Measurements from ENCODE around the gene PEX16. TPM values are rescaled to one million over a fixed set of nuclear protein-coding genes. Genes with fewer than 3 reads are reported as not detected.

The PEX16 gene
- total and polyA plus RNA-seq, 2 of the 13 experiments (the other 11 are each of a cell fraction or from before 2014, with no cell fraction given), result 12.5 to 21.8 TPM

DNA sequence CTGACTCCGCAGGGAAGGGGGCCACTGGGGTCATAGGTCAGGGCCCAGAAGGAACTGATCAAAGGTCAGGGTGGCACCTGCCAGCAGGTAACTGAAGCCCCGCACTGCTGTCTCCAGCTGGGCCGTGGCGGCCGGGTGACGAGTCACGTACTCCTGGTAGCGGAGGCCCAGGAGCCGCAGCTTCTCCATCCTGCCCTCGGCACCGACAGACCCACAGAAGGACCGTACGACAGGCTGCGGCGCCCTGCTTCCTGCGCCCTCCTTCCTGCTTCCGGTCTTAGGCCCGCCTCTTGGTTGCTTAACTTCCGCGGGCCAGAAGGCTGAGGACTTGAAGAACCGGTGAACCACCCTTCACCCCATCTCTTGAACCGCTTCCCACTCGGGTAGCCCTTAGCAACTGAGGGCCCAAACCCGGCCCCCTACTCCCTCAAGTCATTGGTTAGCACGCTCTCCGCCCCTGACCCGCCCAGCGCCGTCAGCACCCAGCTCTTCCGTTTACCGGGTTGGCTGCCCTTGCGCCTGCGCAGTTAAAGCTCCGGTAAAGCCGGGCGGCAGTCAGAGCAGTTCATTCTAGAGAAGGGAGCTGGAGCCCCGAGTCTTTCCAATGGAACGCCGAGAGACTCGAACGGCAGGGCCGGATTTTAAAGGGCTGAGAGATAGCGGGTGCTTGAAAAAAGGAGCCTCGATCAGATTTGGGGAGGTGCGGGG is at the start of gene PEX16 (continued):
- no peak for TF ChIP-seq TGIF2 (CRISPR knock-in tag; IDR thresholded peaks at IDR 0.05)
- TF ChIP-seq ZSCAN22 (CRISPR knock-in tag; IDR thresholded peaks at IDR 0.05), result no peak
- no peak for TF ChIP-seq ATF7 (IDR thresholded peaks at IDR 0.05)
- no peak; the same call in 1 of the 2 replicates for TF ChIP-seq ATF7 (CRISPR knock-in tag; IDR thresholded peaks at IDR 0.05)
- peak; percentile 31; the same call in 1 of the 2 replicates for TF ChIP-seq ELF3 (CRISPR knock-in tag; IDR thresholded peaks at IDR 0.05)
- no peak for TF ChIP-seq IKZF4 (CRISPR knock-in tag; IDR thresholded peaks at IDR 0.05; ENCODE audit: borderline replicate concordance, low read depth, not compliant biosample characterization)
- TF ChIP-seq ZNF850 (CRISPR knock-in tag; conservative IDR thresholded peaks at IDR 0.05), result no peak
- no peak for TF ChIP-seq ZBTB21 (CRISPR knock-in tag; IDR thresholded peaks at IDR 0.05)
- TF ChIP-seq, protein P1, sequence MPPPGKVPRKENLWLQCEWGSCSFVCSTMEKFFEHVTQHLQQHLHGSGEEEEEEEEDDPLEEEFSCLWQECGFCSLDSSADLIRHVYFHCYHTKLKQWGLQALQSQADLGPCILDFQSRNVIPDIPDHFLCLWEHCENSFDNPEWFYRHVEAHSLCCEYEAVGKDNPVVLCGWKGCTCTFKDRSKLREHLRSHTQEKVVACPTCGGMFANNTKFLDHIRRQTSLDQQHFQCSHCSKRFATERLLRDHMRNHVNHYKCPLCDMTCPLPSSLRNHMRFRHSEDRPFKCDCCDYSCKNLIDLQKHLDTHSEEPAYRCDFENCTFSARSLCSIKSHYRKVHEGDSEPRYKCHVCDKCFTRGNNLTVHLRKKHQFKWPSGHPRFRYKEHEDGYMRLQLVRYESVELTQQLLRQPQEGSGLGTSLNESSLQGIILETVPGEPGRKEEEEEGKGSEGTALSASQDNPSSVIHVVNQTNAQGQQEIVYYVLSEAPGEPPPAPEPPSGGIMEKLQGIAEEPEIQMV (CRISPR knock-in tag; IDR thresholded peaks at IDR 0.05; ENCODE audit: low read depth), result no peak
- TF ChIP-seq NR2F6 (IDR thresholded peaks at IDR 0.05), result peak; percentile 74
- TF ChIP-seq NR2F6 (CRISPR knock-in tag; IDR thresholded peaks at IDR 0.05), result peak; percentile 68
- no peak for TF ChIP-seq SRSF4 (IDR thresholded peaks at IDR 0.05; ENCODE audit: low read depth, low read length, poor library complexity, severe bottlenecking)
- TF ChIP-seq SP5 (CRISPR knock-in tag; IDR thresholded peaks at IDR 0.05; ENCODE audit: borderline replicate concordance, low read depth), result no peak; the same call in 1 of the 2 replicates
- peak; percentile 24 for TF ChIP-seq AGO1 (IDR thresholded peaks at IDR 0.05; ENCODE audit: low read depth, low read length, poor library complexity, severe bottlenecking)
- no peak for TF ChIP-seq REXO4 (CRISPR knock-in tag; IDR thresholded peaks at IDR 0.05; ENCODE audit: borderline replicate concordance)
- peak; percentile 77; the same call in 1 of the 2 replicates for TF ChIP-seq NRL (CRISPR knock-in tag; IDR thresholded peaks at IDR 0.05; ENCODE audit: borderline replicate concordance)
- no peak for TF ChIP-seq HNRNPK (IDR thresholded peaks at IDR 0.05; ENCODE audit: low read depth, low read length, poor library complexity, severe bottlenecking)
- peak; percentile 85 for TF ChIP-seq MXD4 (CRISPR knock-in tag; IDR thresholded peaks at IDR 0.05)
- TF ChIP-seq, protein P2, sequence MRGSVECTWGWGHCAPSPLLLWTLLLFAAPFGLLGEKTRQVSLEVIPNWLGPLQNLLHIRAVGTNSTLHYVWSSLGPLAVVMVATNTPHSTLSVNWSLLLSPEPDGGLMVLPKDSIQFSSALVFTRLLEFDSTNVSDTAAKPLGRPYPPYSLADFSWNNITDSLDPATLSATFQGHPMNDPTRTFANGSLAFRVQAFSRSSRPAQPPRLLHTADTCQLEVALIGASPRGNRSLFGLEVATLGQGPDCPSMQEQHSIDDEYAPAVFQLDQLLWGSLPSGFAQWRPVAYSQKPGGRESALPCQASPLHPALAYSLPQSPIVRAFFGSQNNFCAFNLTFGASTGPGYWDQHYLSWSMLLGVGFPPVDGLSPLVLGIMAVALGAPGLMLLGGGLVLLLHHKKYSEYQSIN (CRISPR knock-in tag; IDR thresholded peaks at IDR 0.05; ENCODE audit: borderline replicate concordance), result no peak
- 0 out of 2 replicates have a peak, but pooled peaks have one; percentile 15 for TF ChIP-seq NR2F2 (IDR thresholded peaks at IDR 0.05; ENCODE audit: borderline replicate concordance, low read depth)
- TF ChIP-seq, protein P3, sequence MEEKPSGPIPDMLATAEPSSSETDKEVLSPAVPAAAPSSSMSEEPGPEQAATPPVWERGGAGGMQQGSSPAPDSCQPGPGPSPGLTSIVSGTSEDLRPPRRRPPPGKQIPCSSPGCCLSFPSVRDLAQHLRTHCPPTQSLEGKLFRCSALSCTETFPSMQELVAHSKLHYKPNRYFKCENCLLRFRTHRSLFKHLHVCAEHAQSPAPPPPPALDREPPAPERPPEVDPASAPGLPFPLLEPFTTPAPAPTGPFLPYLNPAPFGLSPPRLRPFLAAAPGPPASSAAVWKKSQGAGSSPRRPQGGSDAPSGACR (CRISPR knock-in tag; IDR thresholded peaks at IDR 0.05), result no peak
- no peak for TF ChIP-seq LCORL (IDR thresholded peaks at IDR 0.05)
- TF ChIP-seq LCORL (CRISPR knock-in tag; IDR thresholded peaks at IDR 0.05), result peak; percentile 48; the same call in 1 of the 2 replicates
- TF ChIP-seq TARDBP (CRISPR knock-in tag; IDR thresholded peaks at IDR 0.05), result 0 out of 2 replicates have a peak, but pooled peaks have one; percentile 64
- TF ChIP-seq, protein P4, sequence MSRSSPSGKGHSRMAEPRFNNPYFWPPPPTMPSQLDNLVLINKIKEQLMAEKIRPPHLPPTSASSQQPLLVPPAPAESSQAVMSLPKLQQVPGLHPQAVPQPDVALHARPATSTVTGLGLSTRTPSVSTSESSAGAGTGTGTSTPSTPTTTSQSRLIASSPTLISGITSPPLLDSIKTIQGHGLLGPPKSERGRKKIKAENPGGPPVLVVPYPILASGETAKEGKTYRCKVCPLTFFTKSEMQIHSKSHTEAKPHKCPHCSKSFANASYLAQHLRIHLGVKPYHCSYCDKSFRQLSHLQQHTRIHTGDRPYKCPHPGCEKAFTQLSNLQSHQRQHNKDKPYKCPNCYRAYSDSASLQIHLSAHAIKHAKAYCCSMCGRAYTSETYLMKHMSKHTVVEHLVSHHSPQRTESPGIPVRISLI (CRISPR knock-in tag; IDR thresholded peaks at IDR 0.05; ENCODE audit: borderline replicate concordance), result 0 out of 2 replicates have a peak, but pooled peaks have one; percentile 21
- TF ChIP-seq TEAD3 (CRISPR knock-in tag; optimal IDR thresholded peaks at IDR 0.05; ENCODE audit: borderline replicate concordance), result no peak
- no peak for TF ChIP-seq ZNF33A (CRISPR knock-in tag; IDR thresholded peaks at IDR 0.05; ENCODE audit: borderline replicate concordance)
- no peak for TF ChIP-seq ZSCAN12 (CRISPR knock-in tag; IDR thresholded peaks at IDR 0.05)
